ENCODE results near the gene ZBTB32.

Gene ZBTB32

DNA sequence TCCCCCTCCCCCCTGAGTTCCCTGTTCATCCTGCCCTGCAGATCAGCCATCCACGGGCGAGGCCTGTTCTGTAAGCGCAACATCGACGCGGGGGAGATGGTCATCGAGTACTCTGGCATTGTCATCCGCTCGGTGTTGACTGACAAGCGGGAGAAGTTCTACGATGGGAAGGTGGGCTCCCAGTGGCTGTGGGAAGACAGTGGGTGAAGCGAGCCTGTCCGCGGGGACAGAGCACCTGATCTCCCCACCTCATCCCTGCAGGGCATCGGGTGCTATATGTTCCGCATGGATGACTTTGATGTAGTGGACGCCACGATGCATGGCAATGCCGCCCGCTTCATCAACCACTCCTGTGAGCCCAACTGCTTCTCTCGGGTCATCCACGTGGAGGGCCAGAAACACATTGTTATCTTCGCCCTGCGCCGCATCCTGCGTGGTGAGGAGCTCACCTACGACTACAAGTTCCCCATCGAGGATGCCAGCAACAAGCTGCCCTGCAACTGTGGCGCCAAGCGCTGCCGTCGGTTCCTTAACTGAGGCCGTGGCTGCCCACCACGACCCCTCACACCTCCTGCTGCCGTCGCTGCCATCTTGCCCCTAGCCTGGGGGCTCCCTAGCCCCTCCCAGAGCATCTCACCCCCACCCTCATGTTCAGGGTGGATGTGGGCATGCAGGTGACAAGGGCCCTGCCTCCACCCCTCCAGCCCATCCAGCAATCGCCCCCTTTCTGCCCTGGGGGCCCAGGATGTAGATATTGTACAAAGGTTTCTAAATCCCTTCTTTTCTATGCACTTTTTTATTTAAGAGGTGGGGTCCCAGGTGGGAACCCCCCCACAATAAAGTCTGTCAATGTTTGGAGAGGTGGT, 33.9 kb downstream of the ZBTB32 start:
- Histone ChIP-seq H3K9ac (no peak overlapping the region), H3K4me2 (ENCODE audit: low read length) (no peak overlapping the region), H3K79me2 (no peaks in the 10 kb centered on the region), H3K9me3 (ENCODE audit: control insufficient read depth, low read length) (no peaks in the 10 kb centered on the region), H2AFZ (no peak overlapping the region), H3K4me1 (peaks cover 5% of the 10 kb centered on the region), H3K36me3 (ENCODE audit: control insufficient read depth, insufficient read depth, low read length) (no peaks in the 10 kb centered on the region), H3K27ac (no peak overlapping the region), H3K27me3 (ENCODE audit: control insufficient read depth, insufficient read depth, low read length) (no peaks in the 10 kb centered on the region), H3K4me3 (ENCODE audit: low read depth, low read length) (no peak overlapping the region)
- TF ChIP-seq CTCF (IDR thresholded peaks at IDR 0.05) = no peak

DNA sequence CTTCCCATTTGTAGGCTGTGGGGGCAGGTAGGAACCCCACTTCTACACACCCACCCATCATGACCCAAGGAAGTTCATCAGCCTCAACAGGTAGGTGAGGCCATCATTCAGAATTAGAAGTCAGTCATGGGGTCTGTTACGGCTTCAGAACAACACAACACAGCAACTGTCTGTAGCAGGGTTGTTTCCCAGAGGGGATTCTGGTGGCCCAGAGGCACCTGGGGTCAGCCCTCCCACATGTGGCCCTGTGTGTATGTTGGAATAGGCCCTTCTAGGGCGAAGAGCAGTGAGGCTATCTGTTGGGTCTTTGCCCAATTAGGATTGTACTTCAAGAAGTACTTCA, 34.5 kb downstream of the ZBTB32 start:
- no peak overlapping the region for H3K9ac ChIP-seq
- TF ChIP-seq CTCF (IDR thresholded peaks at IDR 0.05) = no peak
- H2AFZ ChIP-seq = no peak overlapping the region
- no peaks in the 10 kb centered on the region for H3K27me3 ChIP-seq (ENCODE audit: control insufficient read depth, insufficient read depth, low read length)
- H3K4me3 ChIP-seq (ENCODE audit: low read depth, low read length) = no peak overlapping the region
- H3K4me1 ChIP-seq = peaks cover 5% of the 10 kb centered on the region
- H3K9me3 ChIP-seq (ENCODE audit: control insufficient read depth, low read length) = no peaks in the 10 kb centered on the region
- no peak overlapping the region for H3K27ac ChIP-seq
- no peaks in the 10 kb centered on the region for H3K36me3 ChIP-seq (ENCODE audit: control insufficient read depth, insufficient read depth, low read length)
- no peak overlapping the region for H3K4me2 ChIP-seq (ENCODE audit: low read length)
- no peaks in the 10 kb centered on the region for H3K79me2 ChIP-seq

DNA sequence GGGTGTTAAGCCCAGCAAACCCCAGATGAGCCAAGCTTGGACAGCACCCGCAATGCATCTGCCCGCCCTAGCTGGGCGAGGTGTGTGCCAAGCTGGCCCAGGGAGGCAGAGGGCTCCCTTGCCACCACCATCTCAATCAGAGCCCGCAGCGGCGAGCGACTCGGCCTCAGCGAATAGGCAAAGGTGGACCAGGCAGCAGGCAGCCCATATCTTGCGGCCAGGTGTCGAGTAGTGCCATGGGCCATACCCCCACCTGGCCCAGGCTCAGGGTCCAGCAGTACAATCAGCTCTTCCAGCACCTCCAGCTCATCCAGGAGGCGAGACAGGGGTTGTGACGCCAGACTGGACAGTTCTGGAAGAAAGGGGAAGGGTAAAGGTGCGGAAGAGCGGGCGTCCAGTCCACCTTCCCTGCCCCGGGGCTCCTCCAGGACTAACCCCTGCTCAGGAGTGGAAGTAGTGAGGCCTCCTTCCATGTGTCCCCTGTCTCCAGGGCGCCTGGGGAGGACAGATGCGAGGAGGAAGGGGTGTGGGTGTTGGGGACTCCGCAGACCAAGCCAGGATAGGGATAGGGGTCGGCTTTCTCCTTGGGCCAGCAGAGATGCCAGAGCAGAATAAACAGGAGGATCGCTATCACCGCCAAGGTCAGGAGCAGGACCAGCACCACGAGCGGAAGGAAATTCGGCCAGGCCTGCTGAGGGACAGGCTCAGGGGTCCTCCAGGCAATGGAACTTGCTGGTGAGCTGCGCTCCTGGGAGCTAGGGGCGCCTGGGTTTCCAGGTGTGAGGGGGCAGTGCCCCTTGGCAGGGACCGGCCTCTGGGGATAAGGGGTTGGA, 35.1 kb downstream of the ZBTB32 start:
- H3K36me3 ChIP-seq (ENCODE audit: control insufficient read depth, insufficient read depth, low read length) = no peaks in the 10 kb centered on the region
- no peak overlapping the region for H3K9ac ChIP-seq
- H3K4me1 ChIP-seq = peaks cover 7% of the 10 kb centered on the region
- peak overlapping the region; percentile 70 for H3K27ac ChIP-seq
- H3K27me3 ChIP-seq (ENCODE audit: control insufficient read depth, insufficient read depth, low read length) = no peaks in the 10 kb centered on the region
- H3K4me2 ChIP-seq (ENCODE audit: low read length) = peak overlapping the region; percentile 81
- H3K79me2 ChIP-seq = no peaks in the 10 kb centered on the region
- no peak overlapping the region for H2AFZ ChIP-seq
- TF ChIP-seq CTCF (IDR thresholded peaks at IDR 0.05) = no peak
- peak overlapping the region; percentile 70 for H3K4me3 ChIP-seq (ENCODE audit: low read depth, low read length)
- H3K9me3 ChIP-seq (ENCODE audit: control insufficient read depth, low read length) = no peaks in the 10 kb centered on the region

- peak overlapping the region; percentile 70 for H3K27ac ChIP-seq
- no peak for TF ChIP-seq CTCF (IDR thresholded peaks at IDR 0.05)
- no peaks in the 10 kb centered on the region for H3K27me3 ChIP-seq (ENCODE audit: control insufficient read depth, insufficient read depth, low read length)
- H3K4me3 ChIP-seq (ENCODE audit: low read depth, low read length) = peak overlapping the region; percentile 70
- H3K4me1 ChIP-seq = peaks cover 8% of the 10 kb centered on the region
- H3K9me3 ChIP-seq (ENCODE audit: control insufficient read depth, low read length) = no peaks in the 10 kb centered on the region
- peak overlapping the region; percentile 81 for H3K4me2 ChIP-seq (ENCODE audit: low read length)
- H2AFZ ChIP-seq = peak overlapping the region; percentile 89
- H3K79me2 ChIP-seq = no peaks in the 10 kb centered on the region
- no peaks in the 10 kb centered on the region for H3K36me3 ChIP-seq (ENCODE audit: control insufficient read depth, insufficient read depth, low read length)
- H3K9ac ChIP-seq = no peak overlapping the region
Observed at GRCh38 chr19:35740108-35740422, 35.7 kb downstream of the ZBTB32 start.
